22Rv1 (cell line): ENCODE data around the gene NEDD4L.

Experiments
- H3K27ac ChIP-seq: fragments of 450-650 bp; 2 replicates; pipeline ENCODE4 v1.5.1; 2017
- CTCF ChIP-seq: fragments of 450-650 bp; IDR thresholded peaks from 2 replicates; pipeline ENCODE4 v1.5.1; 2017; ENCODE audit warnings: mild to moderate bottlenecking
- ZFX ChIP-seq: fragments of 450-650 bp; IDR thresholded peaks from 2 replicates; pipeline ENCODE4 v1.6.1; 2017; ENCODE audit warnings: antibody characterized with exemption, borderline replicate concordance

The NEDD4L gene

GRCh38 chr18:58391932-58392323, 347.9 kb downstream of the NEDD4L start:
- H3K27ac ChIP-seq: no peak overlapping the region
- no peak for TF ChIP-seq CTCF
- TF ChIP-seq ZFX: no peak

- TF ChIP-seq ZFX (no peak), CTCF (no peak)
- no peak overlapping the region for H3K27ac ChIP-seq
These were observed 348.4 kb downstream of the NEDD4L start for GRCh38 chr18:58392324-58393000.

- no peak for TF ChIP-seq CTCF
- TF ChIP-seq ZFX: no peak
- no peak overlapping the region for H3K27ac ChIP-seq
These were observed 349.3 kb downstream of the NEDD4L start for GRCh38 chr18:58393295-58393694.

GRCh38 chr18:58394046-58394445, 350.0 kb downstream of the NEDD4L start:
- H3K27ac ChIP-seq: no peak overlapping the region
- TF ChIP-seq ZFX: no peak
- TF ChIP-seq CTCF: no peak

GRCh38 chr18:58394602-58395425, 350.8 kb downstream of the NEDD4L start:
- no peak for TF ChIP-seq CTCF
- no peak for TF ChIP-seq ZFX
- H3K27ac ChIP-seq: no peak overlapping the region

- TF ChIP-seq ZFX (no peak), CTCF (no peak)
- H3K27ac ChIP-seq: no peak overlapping the region
These were observed 352.1 kb downstream of the NEDD4L start for GRCh38 chr18:58396144-58396543.

GRCh38 chr18:58396966-58397365, 352.9 kb downstream of the NEDD4L start:
- TF ChIP-seq CTCF (no peak), ZFX (no peak)
- H3K27ac ChIP-seq: no peak overlapping the region
